GM10266 (cell line): ENCODE results near the gene COMMD10.

Source experiments
- DNase-seq: peaks from one replicate; pipeline ENCODE4 v3.0.0; 2012; ENCODE audit errors: extremely low spot score
- CTCF ChIP-seq: IDR thresholded peaks from 2 replicates; pipeline ENCODE4 v1.5.1; 2012; ENCODE audit warnings: mild to moderate bottlenecking, low read depth; ENCODE audit not compliant: control insufficient read depth, insufficient read depth; ENCODE audit errors: missing control alignments

COMMD10 gene

DNA sequence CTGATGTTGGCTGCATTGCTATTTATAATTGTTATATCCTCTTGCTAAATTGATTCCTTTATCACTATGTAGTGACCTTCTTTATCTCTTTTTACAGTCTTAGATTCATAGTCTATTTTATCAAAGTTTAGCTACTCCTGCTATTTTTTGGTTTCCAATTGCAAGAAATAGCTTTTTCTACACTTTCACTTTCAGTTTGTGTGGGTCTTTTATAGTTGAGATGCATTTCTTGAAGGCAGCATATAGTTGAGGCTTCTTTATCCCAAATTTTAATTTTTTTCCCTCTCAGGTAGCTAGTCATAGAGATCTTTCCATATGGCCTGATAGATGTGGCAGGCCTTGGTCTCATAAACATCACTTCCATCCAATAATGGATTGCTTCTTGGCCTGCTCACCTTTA lies 228.5 kb downstream of the COMMD10 start:
- no peak for TF ChIP-seq CTCF
- DNase-seq: no peak

- DNase-seq: no peak
- TF ChIP-seq CTCF: no peak
Measured at GRCh38 chr5:116315531-116315930, 230.7 kb downstream of the COMMD10 start.

DNA sequence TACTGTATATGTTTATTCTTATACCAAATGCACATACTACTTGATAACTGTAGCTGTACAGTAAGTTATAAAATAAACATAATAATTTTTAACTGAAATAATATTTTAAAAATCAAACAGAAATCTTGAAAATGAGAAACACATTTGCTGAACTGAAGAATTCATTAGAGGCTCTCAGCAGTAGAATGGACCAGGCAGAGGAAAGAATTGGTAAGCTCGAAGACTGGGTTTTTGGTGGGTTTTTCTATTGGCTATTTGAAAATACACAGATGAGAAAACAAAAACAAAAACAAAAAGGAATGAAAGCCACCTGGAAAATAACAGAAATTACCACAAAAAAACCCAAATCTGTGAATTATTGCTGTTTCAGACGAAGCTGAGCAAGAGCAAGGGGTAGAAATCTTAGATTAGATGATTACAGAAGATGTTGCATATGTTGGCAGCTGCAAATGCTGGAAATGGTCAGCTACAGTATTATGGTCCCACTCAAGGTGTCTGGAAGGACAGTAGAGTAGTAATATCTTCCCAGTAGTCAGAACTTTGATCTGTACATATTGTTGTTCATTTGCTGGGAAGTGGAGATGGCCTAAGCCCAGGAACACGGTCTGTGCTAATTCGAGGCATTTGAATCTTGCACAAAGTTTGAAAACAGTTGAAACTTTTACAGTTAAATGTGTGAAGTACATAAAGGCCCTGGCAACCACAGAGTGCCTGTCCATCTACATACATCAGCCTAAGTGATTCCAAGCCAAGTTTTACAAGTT lies 233.4 kb downstream of the COMMD10 start:
- no peak for TF ChIP-seq CTCF
- DNase-seq: no peak

DNA sequence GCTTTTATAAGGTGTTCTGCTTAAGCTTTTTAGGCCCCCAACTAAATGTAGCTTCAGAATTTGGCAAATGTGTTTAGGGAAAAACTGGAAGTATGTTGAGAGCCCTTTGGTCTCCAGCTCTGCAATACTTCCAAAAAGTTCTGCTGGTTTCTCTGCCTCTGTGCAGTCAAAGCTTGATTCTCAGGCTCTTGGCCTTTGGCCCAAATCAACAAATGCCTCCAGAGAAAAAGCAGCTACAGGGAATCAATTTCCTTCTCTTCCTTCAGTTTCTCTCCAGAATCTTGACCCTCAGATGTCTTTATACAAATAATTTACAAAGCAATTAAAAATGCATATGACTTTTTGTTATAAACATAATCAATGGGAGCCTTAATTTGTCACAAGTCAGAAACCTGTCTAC lies 235.7 kb downstream of the COMMD10 start:
- no peak for TF ChIP-seq CTCF

GRCh38 chr5:116329503-116329902 lies 244.7 kb downstream of the COMMD10 start:
- no peak for TF ChIP-seq CTCF
- no peak for DNase-seq

More for the DNA sequence above, 235.7 kb downstream of the COMMD10 start:
- DNase-seq: no peak

GRCh38 chr5:116340799-116341198 lies 256.0 kb downstream of the COMMD10 start:
- no peak for DNase-seq
- no peak for TF ChIP-seq CTCF
